Fibroblast of mammary gland (primary cell): ENCODE measurements around the gene RAB11A.
A peak's percentile ranks its signal among the peaks of the same experiment; 100 is the strongest.

ENCODE experiments used
- DNase-seq: peaks from one replicate; pipeline ENCODE4 v3.0.0-alpha.2; 2010; ENCODE audit warnings: low read depth
- H3K4me3 ChIP-seq: 2 replicates; pipeline ENCODE4 v1.5.1; 2011; ENCODE audit warnings: low read depth, mild to moderate bottlenecking, low read length, moderate library complexity; ENCODE audit not compliant: control insufficient read depth
- TF ChIP-seq, protein P1 (sequence below): conservative IDR thresholded peaks from 2 replicates; pipeline ENCODE4 v1.5.1; 2011; ENCODE audit warnings: low read depth, low read length, inconsistent platforms; ENCODE audit not compliant: control insufficient read depth, insufficient read depth

Gene RAB11A

DNA sequence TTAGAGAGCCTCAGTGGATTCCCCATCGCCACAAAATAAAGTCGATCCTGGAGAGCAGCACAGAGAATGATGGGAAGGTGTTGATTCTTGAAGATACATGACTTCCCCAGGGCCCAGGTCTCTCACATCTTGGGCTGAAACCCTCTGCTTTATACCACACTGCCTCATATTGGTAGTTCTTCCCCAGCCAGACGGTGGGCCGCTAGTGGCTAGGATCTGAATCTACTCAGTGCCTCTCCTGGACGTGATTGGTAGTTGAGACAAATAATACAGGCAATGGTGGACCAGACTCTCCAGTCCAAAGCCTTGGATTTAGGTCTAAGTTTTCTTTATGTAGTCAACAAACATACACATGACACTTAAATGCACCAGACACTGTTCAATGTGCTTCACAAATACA lies 49.7 kb downstream of the RAB11A start:
- no peak overlapping the region for H3K4me3 ChIP-seq
- no peak for DNase-seq
- TF ChIP-seq, protein P1, sequence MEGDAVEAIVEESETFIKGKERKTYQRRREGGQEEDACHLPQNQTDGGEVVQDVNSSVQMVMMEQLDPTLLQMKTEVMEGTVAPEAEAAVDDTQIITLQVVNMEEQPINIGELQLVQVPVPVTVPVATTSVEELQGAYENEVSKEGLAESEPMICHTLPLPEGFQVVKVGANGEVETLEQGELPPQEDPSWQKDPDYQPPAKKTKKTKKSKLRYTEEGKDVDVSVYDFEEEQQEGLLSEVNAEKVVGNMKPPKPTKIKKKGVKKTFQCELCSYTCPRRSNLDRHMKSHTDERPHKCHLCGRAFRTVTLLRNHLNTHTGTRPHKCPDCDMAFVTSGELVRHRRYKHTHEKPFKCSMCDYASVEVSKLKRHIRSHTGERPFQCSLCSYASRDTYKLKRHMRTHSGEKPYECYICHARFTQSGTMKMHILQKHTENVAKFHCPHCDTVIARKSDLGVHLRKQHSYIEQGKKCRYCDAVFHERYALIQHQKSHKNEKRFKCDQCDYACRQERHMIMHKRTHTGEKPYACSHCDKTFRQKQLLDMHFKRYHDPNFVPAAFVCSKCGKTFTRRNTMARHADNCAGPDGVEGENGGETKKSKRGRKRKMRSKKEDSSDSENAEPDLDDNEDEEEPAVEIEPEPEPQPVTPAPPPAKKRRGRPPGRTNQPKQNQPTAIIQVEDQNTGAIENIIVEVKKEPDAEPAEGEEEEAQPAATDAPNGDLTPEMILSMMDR = no peak

DNA sequence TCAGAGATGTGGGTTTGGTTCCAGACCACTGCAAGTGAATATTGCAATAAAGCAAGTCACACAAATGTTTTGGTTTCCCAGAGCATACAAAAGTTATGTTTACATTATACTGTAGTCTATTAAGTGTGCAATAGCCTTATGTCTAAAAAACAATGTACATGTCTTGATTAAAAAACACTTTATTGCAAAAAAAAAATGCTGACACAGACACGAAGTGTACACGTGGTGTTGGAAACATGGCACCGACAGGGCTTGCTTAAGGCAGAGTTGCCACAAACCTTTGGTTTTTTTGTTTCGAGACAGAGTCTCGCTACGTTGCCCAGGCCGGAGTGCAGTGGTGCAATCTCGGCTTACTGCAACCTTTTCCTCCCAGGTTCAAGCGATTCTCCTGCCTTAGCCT lies 50.1 kb downstream of the RAB11A start:
- TF ChIP-seq, protein P1 = no peak
- H3K4me3 ChIP-seq = no peak overlapping the region
- DNase-seq = no peak

GRCh38 chr15:65920121-65920520 lies 50.8 kb downstream of the RAB11A start:
- TF ChIP-seq, protein P1 = no peak
- no peak for DNase-seq
- no peak overlapping the region for H3K4me3 ChIP-seq

- TF ChIP-seq, protein P1 = no peak
- DNase-seq = peak; percentile 73
- H3K4me3 ChIP-seq = no peak overlapping the region
Observed at GRCh38 chr15:65920825-65921309, 51.6 kb downstream of the RAB11A start.

- TF ChIP-seq, protein P1 = no peak
- no peak overlapping the region for H3K4me3 ChIP-seq
- DNase-seq = no peak
Observed at GRCh38 chr15:65921780-65922179, 52.5 kb downstream of the RAB11A start.

DNA sequence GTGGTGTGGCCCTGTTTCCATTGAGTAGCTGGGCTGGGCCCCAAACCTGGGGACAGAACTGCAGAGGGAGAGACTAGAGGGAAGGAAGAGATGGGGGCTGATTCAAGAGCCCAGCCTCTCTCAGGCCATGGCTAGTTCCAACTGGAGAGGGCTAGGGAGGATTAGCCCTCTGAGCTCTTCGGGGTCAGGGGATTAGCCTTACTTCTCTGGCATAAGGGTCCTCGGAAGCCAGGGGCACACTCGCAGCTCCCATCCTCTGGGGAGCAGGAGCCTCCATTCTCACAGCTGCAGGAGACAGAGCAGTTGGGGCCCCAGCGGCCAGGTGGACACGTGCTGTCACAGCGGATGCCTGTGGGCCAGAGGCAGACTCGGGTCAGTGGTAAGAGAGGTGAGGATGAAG lies 53.3 kb downstream of the RAB11A start:
- no peak for DNase-seq
- TF ChIP-seq, protein P1 = no peak
- no peak overlapping the region for H3K4me3 ChIP-seq

DNA sequence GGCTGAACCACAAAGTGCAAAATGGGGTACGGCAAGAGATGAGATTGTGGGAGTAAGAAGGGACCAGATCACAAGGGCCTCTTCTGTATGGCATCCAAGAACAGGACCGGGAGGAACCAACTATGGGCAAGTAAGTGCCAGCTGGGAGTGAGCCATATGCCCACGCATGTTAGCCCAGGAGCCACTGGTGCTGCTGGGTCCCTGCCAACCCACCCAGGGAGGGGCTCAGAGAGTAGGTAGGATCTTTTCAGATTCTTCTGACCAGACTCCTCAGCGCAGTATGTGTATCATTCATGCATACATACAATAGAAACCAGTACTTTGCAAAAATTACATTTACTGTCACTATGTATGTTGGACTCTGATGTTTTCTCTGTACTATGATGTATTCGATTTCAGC lies 54.0 kb downstream of the RAB11A start:
- no peak overlapping the region for H3K4me3 ChIP-seq
- TF ChIP-seq, protein P1 = no peak
- no peak for DNase-seq
